GM19324 (cell line): ENCODE data around the gene UBC.
"Not testable (repeated sequence)": the region's sequence is repeated elsewhere in the genome, so short reads cannot be mapped to it uniquely, and the experiment has no call there.

ENCODE experiments used
- ATAC-seq: cut with Tn5 transposase; IDR thresholded peaks from one replicate; pipeline ENCODE4 v1.9.1; 2021; ENCODE audit warnings: mild to moderate bottlenecking, moderate library complexity; ENCODE audit not compliant: unreplicated experiment, low FRiP score

Gene UBC

GRCh38 chr12:124916374-124917134 lies 2.1 kb upstream of the UBC start:
- no peak for ATAC-seq

- ATAC-seq: peak; percentile 14
Measured at GRCh38 chr12:124915239-124916236, 1.1 kb upstream of the UBC start.

GRCh38 chr12:124913474-124914391 lies 717 bp downstream of the UBC start:
- ATAC-seq: peak; percentile 22

GRCh38 chr12:124912529-124913287 lies 1.7 kb downstream of the UBC start:
- not testable (repeated sequence) for ATAC-seq

- not testable (repeated sequence) for ATAC-seq
Measured at GRCh38 chr12:124911521-124911920, 2.9 kb downstream of the UBC start.

- no peak for ATAC-seq
Measured at GRCh38 chr12:124910561-124911478, 3.6 kb downstream of the UBC start.

GRCh38 chr12:124909831-124910560 lies 4.5 kb downstream of the UBC start:
- ATAC-seq: no peak

- peak; percentile 70 for ATAC-seq
Measured at GRCh38 chr12:124906606-124907261, 7.7 kb downstream of the UBC start.

GRCh38 chr12:124904306-124905098 lies 9.9 kb downstream of the UBC start:
- ATAC-seq: no peak

GRCh38 chr12:124902916-124903315 lies 11.5 kb downstream of the UBC start:
- ATAC-seq: no peak

GRCh38 chr12:124901003-124901402 lies 13.4 kb downstream of the UBC start:
- ATAC-seq: no peak

GRCh38 chr12:124900345-124900795 lies 14.1 kb downstream of the UBC start:
- ATAC-seq: not testable (repeated sequence)

GRCh38 chr12:124898923-124899294 lies 15.5 kb downstream of the UBC start:
- ATAC-seq: no peak

- ATAC-seq: peak; percentile 66
Measured at GRCh38 chr12:124898200-124898922, 16.1 kb downstream of the UBC start.

- no peak for ATAC-seq
Measured at GRCh38 chr12:124896461-124896860, 18.0 kb downstream of the UBC start.
